OCI-LY7 (cell line): ENCODE results near the gene HSPH1.

Experiments used
- EZH2phosphoT487 ChIP-seq: fragments of 200-600 bp; sonication (generic); IDR thresholded peaks from 2 replicates; pipeline ENCODE4 v1.6.1; 2018; ENCODE audit warnings: low read depth, borderline replicate concordance, mild to moderate bottlenecking, mixed run types, antibody characterized with exemption, low read length, moderate library complexity, mixed read lengths
- TF ChIP-seq, protein P1 (sequence below): fragments of 200-600 bp; sonication (generic); conservative IDR thresholded peaks from 2 replicates; pipeline ENCODE4 v1.5.1; 2014; ENCODE audit warnings: mild to moderate bottlenecking, antibody characterized with exemption, low read length, moderate library complexity, mixed read lengths

DNA sequence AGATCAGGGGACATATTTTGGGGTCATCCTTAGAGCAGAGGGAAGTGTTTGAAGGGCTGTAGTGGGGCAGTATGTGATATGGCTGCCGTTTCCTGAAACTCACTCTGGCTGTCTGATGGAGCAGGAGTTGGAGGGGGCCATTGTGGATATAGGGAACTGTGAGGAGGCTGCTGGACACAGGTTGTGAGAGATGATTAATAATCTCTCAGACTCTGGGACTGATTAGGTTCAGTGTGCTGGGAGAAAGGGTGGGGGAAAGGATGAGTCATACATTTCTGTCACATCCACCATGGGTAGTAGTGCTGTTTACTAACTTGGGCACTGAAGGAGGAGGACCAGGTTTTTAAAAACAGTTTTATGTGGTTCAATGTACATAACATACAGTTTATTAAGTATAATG lies 42.9 kb upstream of the HSPH1 start:
- TF ChIP-seq, protein P1, sequence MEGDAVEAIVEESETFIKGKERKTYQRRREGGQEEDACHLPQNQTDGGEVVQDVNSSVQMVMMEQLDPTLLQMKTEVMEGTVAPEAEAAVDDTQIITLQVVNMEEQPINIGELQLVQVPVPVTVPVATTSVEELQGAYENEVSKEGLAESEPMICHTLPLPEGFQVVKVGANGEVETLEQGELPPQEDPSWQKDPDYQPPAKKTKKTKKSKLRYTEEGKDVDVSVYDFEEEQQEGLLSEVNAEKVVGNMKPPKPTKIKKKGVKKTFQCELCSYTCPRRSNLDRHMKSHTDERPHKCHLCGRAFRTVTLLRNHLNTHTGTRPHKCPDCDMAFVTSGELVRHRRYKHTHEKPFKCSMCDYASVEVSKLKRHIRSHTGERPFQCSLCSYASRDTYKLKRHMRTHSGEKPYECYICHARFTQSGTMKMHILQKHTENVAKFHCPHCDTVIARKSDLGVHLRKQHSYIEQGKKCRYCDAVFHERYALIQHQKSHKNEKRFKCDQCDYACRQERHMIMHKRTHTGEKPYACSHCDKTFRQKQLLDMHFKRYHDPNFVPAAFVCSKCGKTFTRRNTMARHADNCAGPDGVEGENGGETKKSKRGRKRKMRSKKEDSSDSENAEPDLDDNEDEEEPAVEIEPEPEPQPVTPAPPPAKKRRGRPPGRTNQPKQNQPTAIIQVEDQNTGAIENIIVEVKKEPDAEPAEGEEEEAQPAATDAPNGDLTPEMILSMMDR = no peak
- TF ChIP-seq EZH2phosphoT487 = no peak
